ENCODE measurements around the gene WDPCP. TPM values are rescaled to one million over a fixed set of nuclear protein-coding genes. Genes with fewer than 3 reads are reported as not detected.

WDPCP gene
- polyA plus RNA-seq, 1 of the 3 experiments (the other 2 are of a cell fraction): 3.1 TPM

- TF ChIP-seq MAX (IDR thresholded peaks at IDR 0.05; ENCODE audit: low read depth) (peak; percentile 88), SMC3 (IDR thresholded peaks at IDR 0.05; ENCODE audit: low read depth, low read length) (no peak), ZBTB33 (IDR thresholded peaks at IDR 0.05; ENCODE audit: borderline replicate concordance, low read depth) (0 out of 2 replicates have a peak, but pooled peaks have one; percentile 35), CTCF (IDR thresholded peaks at IDR 0.05) (no peak), POLR2AphosphoS5 (IDR thresholded peaks at IDR 0.05; ENCODE audit: low read depth, low read length) (peak; percentile 86), USF2 (IDR thresholded peaks at IDR 0.05; ENCODE audit: borderline replicate concordance, low read depth, low read length) (no peak)
Measured at GRCh38 chr2:63588385-63589147, at the start of gene WDPCP, which contains the start of gene MDH1 (continued).

GRCh38 chr2:63632382-63632781, 44.1 kb upstream of the WDPCP start:
- H3K9me3 ChIP-seq: peaks cover 6% of the 10 kb centered on the region
- no peak overlapping the region for H2AFZ ChIP-seq (ENCODE audit: low read depth)
- H3K27ac ChIP-seq (ENCODE audit: low read depth in 2 of 2, low read length in 1 of 2): no peak overlapping the region
- H3K4me2 ChIP-seq: no peak overlapping the region
- H3K79me2 ChIP-seq (ENCODE audit: insufficient read depth): no peaks in the 10 kb centered on the region
- no peaks in the 10 kb centered on the region for H3F3A ChIP-seq (replicated peaks; ENCODE audit: insufficient read depth)
- no peaks in the 10 kb centered on the region for H3K9me2 ChIP-seq
- H3K27me3 ChIP-seq (ENCODE audit: insufficient read depth): no peaks in the 10 kb centered on the region
- no peaks in the 10 kb centered on the region for H4K20me1 ChIP-seq (ENCODE audit: insufficient read depth)
- POLR2A ChIA-PET: no interaction called here
- H3K4me3 ChIP-seq (ENCODE audit: low read depth in 2 of 2, low read length in 1 of 2): no peak overlapping the region
- no peak overlapping the region for H3K9ac ChIP-seq
- H3K36me3 ChIP-seq (replicated peaks in 1 of 2; ENCODE audit: control insufficient read depth in 1 of 2, insufficient read depth in 2 of 2, low read length in 1 of 2): no peaks in the 10 kb centered on the region
- TF ChIP-seq ZBTB33 (IDR thresholded peaks at IDR 0.05; ENCODE audit: borderline replicate concordance, low read depth) (no peak), TAF1 (IDR thresholded peaks at IDR 0.05; ENCODE audit: borderline replicate concordance, low read depth, low read length) (no peak), YY1 (IDR thresholded peaks at IDR 0.05; ENCODE audit: low read depth) (no peak), NFIC (IDR thresholded peaks at IDR 0.05; ENCODE audit: borderline replicate concordance) (no peak), MAX (IDR thresholded peaks at IDR 0.05; ENCODE audit: low read depth) (no peak), TCF12 (IDR thresholded peaks at IDR 0.05) (no peak), MEF2A (IDR thresholded peaks at IDR 0.05; ENCODE audit: borderline replicate concordance, low read depth) (no peak), RAD21 (IDR thresholded peaks at IDR 0.05; ENCODE audit: low read length) (no peak), JUND (IDR thresholded peaks at IDR 0.05) (no peak), FOXM1 (IDR thresholded peaks at IDR 0.05; ENCODE audit: low read depth) (no peak), FOXJ3 (CRISPR knock-in tag; IDR thresholded peaks at IDR 0.05) (no peak), USF1 (IDR thresholded peaks at IDR 0.05; ENCODE audit: borderline replicate concordance, low read depth) (no peak)
- no peak for DNase-seq
- 54% methylated on average over 2 of the region's 2 CpGs for WGBS (ENCODE audit: low lambda C conversion rate)
- no peaks in the 10 kb centered on the region; a peak in 1 of 4 replicates for H3K4me1 ChIP-seq (ENCODE audit: control insufficient read depth in 1 of 2, insufficient read depth in 2 of 2, low read depth in 1 of 2, low read length in 1 of 2)
- CTCF ChIA-PET: no interaction called here
